Smooth muscle cell (in vitro differentiated cells): ENCODE results near the gene HYAL1. TPM values are rescaled to one million over a fixed set of nuclear protein-coding genes. Genes with fewer than 3 reads are reported as not detected.

Experiments
- DNase-seq: peaks from one replicate; lab custom pipeline; 2025; ENCODE audit not compliant: unreplicated experiment; lab: John Stamatoyannopoulos, UW
- H2AFZ ChIP-seq: fragments of 200-600 bp; sonication (generic); 2 replicates; pipeline ENCODE4 v1.6.0; 2016; ENCODE audit warnings: antibody characterized with exemption, low read depth, mild to moderate bottlenecking
- H3F3A ChIP-seq: fragments of 200-600 bp; sonication (generic); 2 replicates; pipeline ENCODE4 v1.6.0; 2017; ENCODE audit warnings: antibody characterized with exemption, low read depth
- H3K27ac ChIP-seq: fragments of 200-600 bp; sonication (generic); 2 replicates; pipeline ENCODE4 v1.5.1; 2016; ENCODE audit warnings: low read depth, mild to moderate bottlenecking
- H3K27me3 ChIP-seq: fragments of 200-600 bp; sonication (generic); 2 replicates; pipeline ENCODE4 v1.6.1; 2016; ENCODE audit warnings: low read depth, mild to moderate bottlenecking
- H3K36me3 ChIP-seq: fragments of 200-600 bp; sonication (generic); 2 replicates; pipeline ENCODE4 v1.5.1; 2016; ENCODE audit warnings: low read depth
- H3K4me1 ChIP-seq: fragments of 200-600 bp; sonication (generic); 2 replicates; pipeline ENCODE4 v1.5.1; 2016; ENCODE audit warnings: low read depth
- H3K4me2 ChIP-seq: fragments of 200-600 bp; sonication (generic); 2 replicates; pipeline ENCODE4 v1.6.0; 2016; ENCODE audit warnings: mild to moderate bottlenecking
- H3K4me3 ChIP-seq: fragments of 200-600 bp; sonication (generic); 2 replicates; pipeline ENCODE4 v1.5.1; 2016; ENCODE audit warnings: mild to moderate bottlenecking
- H3K79me2 ChIP-seq: fragments of 200-600 bp; sonication (generic); 2 replicates; pipeline ENCODE4 v1.6.0; 2016; ENCODE audit warnings: low read depth, mild to moderate bottlenecking
- H3K9ac ChIP-seq: fragments of 200-600 bp; sonication (generic); 2 replicates; pipeline ENCODE4 v1.6.0; 2016; ENCODE audit warnings: low read depth
- H3K9me3 ChIP-seq: fragments of 200-600 bp; sonication (generic); replicated peaks from 2 replicates; pipeline ENCODE4 v1.5.1; 2016; ENCODE audit warnings: low read depth
- H4K20me1 ChIP-seq: fragments of 200-600 bp; sonication (generic); 2 replicates; pipeline ENCODE4 v1.6.0; 2016; ENCODE audit warnings: low read depth
- WGBS: methylation state at CpG from one replicate; pipeline ENCODE4 v1.1.7; 2016; ENCODE audit warnings: low lambda C conversion rate; 5-methylcytosine and 5-hydroxymethylcytosine counted together
- polyA plus RNA-seq: library from polyadenylated mRNA; unstranded; fragments of >200 nt; fragmentation: Nextera tagmentation; extraction: Ambion mirVana; gene quantifications from 2 replicates; pipeline ENCODE4 v1.2.1, GENCODE V29; 2016
- total RNA-seq: library from RNA; depleted of rRNA; stranded (reverse); fragments of >200 nt; gene quantifications from 2 replicates; pipeline ENCODE4 v1.2.3, GENCODE V29; 2014
- TF ChIP-seq, protein P1 (sequence below): fragments of 200-600 bp; sonication (generic); IDR thresholded peaks from 2 replicates; pipeline ENCODE4 v1.5.1; 2017; ENCODE audit warnings: borderline replicate concordance, mild to moderate bottlenecking, antibody characterized with exemption; ENCODE audit not compliant: insufficient read depth, poor library complexity, severe bottlenecking

HYAL1 gene
- total and polyA plus RNA-seq, 2 experiments from 2014 or later = 1.0 TPM; not detected in 1

DNA sequence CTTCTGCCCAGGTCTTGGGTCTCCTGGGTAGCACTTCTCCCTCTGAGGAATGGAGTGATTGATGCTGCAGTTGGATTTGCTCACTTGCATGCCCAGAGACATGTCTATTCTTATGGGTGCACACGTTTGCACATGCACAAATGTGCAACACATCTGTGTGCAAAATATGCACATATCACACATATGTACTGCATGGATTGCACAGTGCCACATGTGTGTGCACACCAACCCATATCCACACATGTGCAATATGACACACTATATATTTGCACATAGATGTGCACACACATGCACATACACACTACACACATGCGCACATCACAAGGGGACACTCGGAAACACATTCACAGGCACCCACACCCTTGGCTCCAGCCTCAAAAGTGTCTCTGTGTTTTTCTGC is 35.1 kb downstream of the HYAL1 start:
- Histone ChIP-seq H3K27me3 (peaks cover 3% of the 10 kb centered on the region), H3K36me3 (no peaks in the 10 kb centered on the region), H3K79me2 (no peaks in the 10 kb centered on the region), H4K20me1 (no peaks in the 10 kb centered on the region), H3F3A (peaks cover 19% of the 10 kb centered on the region), H3K4me1 (peaks cover 53% of the 10 kb centered on the region), H3K9me3 (no peaks in the 10 kb centered on the region), H3K4me3 (no peak overlapping the region), H2AFZ (no peak overlapping the region), H3K27ac (peak overlapping the region; percentile 67), H3K4me2 (peak overlapping the region; percentile 94), H3K9ac (no peak overlapping the region)
- WGBS = 85% methylated on average over 3 of the region's 3 CpGs
- TF ChIP-seq, protein P1, sequence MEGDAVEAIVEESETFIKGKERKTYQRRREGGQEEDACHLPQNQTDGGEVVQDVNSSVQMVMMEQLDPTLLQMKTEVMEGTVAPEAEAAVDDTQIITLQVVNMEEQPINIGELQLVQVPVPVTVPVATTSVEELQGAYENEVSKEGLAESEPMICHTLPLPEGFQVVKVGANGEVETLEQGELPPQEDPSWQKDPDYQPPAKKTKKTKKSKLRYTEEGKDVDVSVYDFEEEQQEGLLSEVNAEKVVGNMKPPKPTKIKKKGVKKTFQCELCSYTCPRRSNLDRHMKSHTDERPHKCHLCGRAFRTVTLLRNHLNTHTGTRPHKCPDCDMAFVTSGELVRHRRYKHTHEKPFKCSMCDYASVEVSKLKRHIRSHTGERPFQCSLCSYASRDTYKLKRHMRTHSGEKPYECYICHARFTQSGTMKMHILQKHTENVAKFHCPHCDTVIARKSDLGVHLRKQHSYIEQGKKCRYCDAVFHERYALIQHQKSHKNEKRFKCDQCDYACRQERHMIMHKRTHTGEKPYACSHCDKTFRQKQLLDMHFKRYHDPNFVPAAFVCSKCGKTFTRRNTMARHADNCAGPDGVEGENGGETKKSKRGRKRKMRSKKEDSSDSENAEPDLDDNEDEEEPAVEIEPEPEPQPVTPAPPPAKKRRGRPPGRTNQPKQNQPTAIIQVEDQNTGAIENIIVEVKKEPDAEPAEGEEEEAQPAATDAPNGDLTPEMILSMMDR = no peak
- DNase-seq = no peak

DNA sequence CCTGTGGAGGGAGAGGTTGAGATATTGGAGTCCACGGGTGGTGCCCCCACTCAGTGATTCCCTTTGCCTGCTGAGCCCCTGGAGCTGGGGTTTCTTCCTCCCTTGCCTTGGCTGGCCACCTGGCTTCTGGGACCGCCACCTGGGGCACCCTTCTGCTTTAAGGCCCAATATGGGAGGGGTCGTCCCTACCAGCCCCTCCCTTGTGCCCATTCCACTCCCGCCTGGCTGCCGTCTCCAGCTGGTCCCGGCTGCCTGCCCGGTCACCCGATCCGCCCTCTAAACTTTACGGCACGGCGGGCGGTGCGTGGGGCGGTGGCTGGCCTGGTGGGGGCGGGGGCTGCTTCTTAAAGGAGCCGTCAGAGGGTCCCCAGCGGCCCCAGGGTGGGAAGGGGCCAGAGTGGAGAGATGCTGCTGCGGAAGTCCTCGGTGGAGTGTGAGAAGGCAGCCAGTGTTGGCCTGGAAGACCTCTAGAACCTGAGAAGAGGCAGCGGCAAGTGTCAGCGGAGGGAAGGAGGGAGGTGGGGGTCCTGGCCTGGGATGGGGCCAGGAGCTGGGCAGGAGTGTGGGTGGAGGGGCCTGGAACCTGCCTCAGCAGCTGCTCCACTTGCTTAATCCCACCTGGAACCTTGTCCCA is 36.0 kb downstream of the HYAL1 start:
- Histone ChIP-seq H3K9ac (peak overlapping the region; percentile 63), H3F3A (peaks cover 23% of the 10 kb centered on the region), H3K27me3 (no peaks in the 10 kb centered on the region), H3K27ac (peak overlapping the region; percentile 75), H3K36me3 (no peaks in the 10 kb centered on the region), H3K4me2 (peak overlapping the region; percentile 94), H2AFZ (no peak overlapping the region), H3K79me2 (no peaks in the 10 kb centered on the region), H3K9me3 (no peaks in the 10 kb centered on the region), H3K4me3 (peak overlapping the region; percentile 50), H4K20me1 (no peaks in the 10 kb centered on the region), H3K4me1 (peaks cover 50% of the 10 kb centered on the region)
- 29% methylated on average over 20 of the region's 22 CpGs for WGBS
- TF ChIP-seq, protein P1 = no peak
- DNase-seq = no peak

DNA sequence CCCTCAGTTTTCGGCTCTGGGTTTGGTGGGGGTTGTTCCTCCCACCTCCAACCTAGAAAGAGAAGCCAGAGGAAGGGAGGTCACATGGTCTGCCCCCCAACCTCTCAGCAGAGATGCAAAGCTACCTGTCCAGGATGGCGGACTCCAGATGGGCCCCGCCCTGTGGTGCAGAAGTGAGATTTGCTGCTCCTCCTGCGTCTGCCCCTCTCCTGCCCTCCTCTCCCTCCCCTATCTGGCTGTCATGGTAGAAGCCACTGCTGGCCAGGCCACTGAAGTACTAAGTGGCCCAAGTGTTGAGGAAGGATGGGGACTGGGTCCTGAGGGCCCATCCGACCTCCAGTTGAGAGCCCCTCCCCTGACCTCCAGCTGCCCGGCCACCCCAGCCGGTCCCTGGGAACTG is 36.5 kb downstream of the HYAL1 start:
- H3K4me1 ChIP-seq = peaks cover 50% of the 10 kb centered on the region

More for the DNA sequence above, 36.5 kb downstream of the HYAL1 start:
- Histone ChIP-seq H3K27me3 (no peaks in the 10 kb centered on the region), H3K4me3 (peak overlapping the region; percentile 50), H3K79me2 (no peaks in the 10 kb centered on the region), H3K27ac (peak overlapping the region; percentile 75), H3K4me2 (peak overlapping the region; percentile 94), H3K9ac (peak overlapping the region; percentile 63), H3K36me3 (no peaks in the 10 kb centered on the region), H3K9me3 (no peaks in the 10 kb centered on the region), H4K20me1 (no peaks in the 10 kb centered on the region), H2AFZ (no peak overlapping the region), H3F3A (peaks cover 25% of the 10 kb centered on the region)
- TF ChIP-seq, protein P1 = no peak
- no peak for DNase-seq
- 74% methylated on average over 7 of the region's 7 CpGs for WGBS
